ENCODE data around the gene TSPO.
"Not testable (repeated sequence)": the region's sequence is repeated elsewhere in the genome, so short reads cannot be mapped to it uniquely, and the experiment has no call there.

The TSPO gene

GRCh38 chr22:43151251-43152002, at the start of gene TSPO:
TSS of gene TSPO (plus strand) at chr22:43151559. CDS start at chr22:43159239, 7,680 bp downstream.
- H3K27ac Mint-ChIP-seq = peak within 1 kb of the TSS; percentile 97 to 99
- ATAC-seq = peak; percentile 67
- peaks cover 63% of the 10 kb centered on the region for H3K4me1 Mint-ChIP-seq
- H3K9me3 Mint-ChIP-seq = no peaks in the 10 kb centered on the region
- H3K4me3 Mint-ChIP-seq = peak within 1 kb of the TSS; percentile 80 to 91
- peak; percentile 47 to 50 for DNase-seq
- no peaks in the 10 kb centered on the region for H3K27me3 Mint-ChIP-seq

GRCh38 chr22:43104056-43104625, 47.2 kb upstream of the TSPO start:
- Mint-ChIP-seq H3K27ac (peak overlapping the region in 1 of 2 donors; percentile 20), H3K4me3 (peak overlapping the region in 1 of 2 donors; percentile 72), H3K4me1 (peaks cover 24% of the 10 kb centered on the region)
- DNase-seq, ATAC-seq, H3K27me3 Mint-ChIP-seq, H3K9me3 Mint-ChIP-seq: not testable (repeated sequence)

GRCh38 chr22:43104950-43105349, 46.4 kb upstream of the TSPO start:
- ATAC-seq, DNase-seq, H3K27me3 Mint-ChIP-seq, H3K27ac Mint-ChIP-seq, H3K9me3 Mint-ChIP-seq, H3K4me3 Mint-ChIP-seq: not testable (repeated sequence)
- H3K4me1 Mint-ChIP-seq = peaks cover 24% of the 10 kb centered on the region

- DNase-seq = no peak
- H3K4me3 Mint-ChIP-seq = no peak overlapping the region
- H3K27ac Mint-ChIP-seq = no peak overlapping the region
- peaks cover 21% of the 10 kb centered on the region for H3K4me1 Mint-ChIP-seq
- no peak for ATAC-seq
- H3K27me3 Mint-ChIP-seq = no peaks in the 10 kb centered on the region
- H3K9me3 Mint-ChIP-seq = no peaks in the 10 kb centered on the region
These were observed 45.1 kb upstream of the TSPO start for GRCh38 chr22:43106302-43106701.

- Mint-ChIP-seq H3K4me1 (peaks cover 9% of the 10 kb centered on the region), H3K27ac (no peak overlapping the region), H3K9me3 (no peaks in the 10 kb centered on the region), H3K4me3 (peak overlapping the region in 1 of 2 donors; percentile 12), H3K27me3 (no peaks in the 10 kb centered on the region)
- DNase-seq (no peak), ATAC-seq (no peak)
These were observed 41.8 kb upstream of the TSPO start for GRCh38 chr22:43109511-43109910.

- DNase-seq = no peak
- Mint-ChIP-seq H3K27me3 (no peaks in the 10 kb centered on the region), H3K4me3 (peak overlapping the region; percentile 81 to 84), H3K4me1 (peaks cover 7% of the 10 kb centered on the region), H3K27ac (no peak overlapping the region), H3K9me3 (no peaks in the 10 kb centered on the region)
- ATAC-seq = no peak
These were observed 41.4 kb upstream of the TSPO start for GRCh38 chr22:43109921-43110443.

GRCh38 chr22:43110444-43110926, 40.9 kb upstream of the TSPO start, which contains the start of gene BIK:
TSS of gene BIK (plus strand) at chr22:43110750. CDS start at chr22:43124023, 13,273 bp downstream.
- Mint-ChIP-seq H3K4me1 (peaks cover 10% of the 10 kb centered on the region), H3K27me3 (no peaks in the 10 kb centered on the region), H3K27ac (no peak within 1 kb of the TSS), H3K4me3 (peak within 1 kb of the TSS; percentile 81 to 84), H3K9me3 (no peaks in the 10 kb centered on the region)
- DNase-seq = peak; percentile 39 to 41
- ATAC-seq = peak; percentile 72

GRCh38 chr22:43110927-43111623, 40.3 kb upstream of the TSPO start:
- Mint-ChIP-seq H3K4me1 (peaks cover 10% of the 10 kb centered on the region), H3K27me3 (no peaks in the 10 kb centered on the region), H3K4me3 (peak overlapping the region; percentile 81 to 84), H3K27ac (no peak overlapping the region), H3K9me3 (no peaks in the 10 kb centered on the region)
- peak; percentile 36 to 40 for DNase-seq
- peak; percentile 84 for ATAC-seq

- Mint-ChIP-seq H3K27me3 (no peaks in the 10 kb centered on the region), H3K27ac (no peak overlapping the region), H3K4me3 (no peak overlapping the region), H3K9me3 (no peaks in the 10 kb centered on the region), H3K4me1 (peaks cover 11% of the 10 kb centered on the region)
- ATAC-seq = no peak
- no peak for DNase-seq
These were observed 37.7 kb upstream of the TSPO start for GRCh38 chr22:43113526-43114251.

- no peak for DNase-seq
- H3K9me3 Mint-ChIP-seq = no peaks in the 10 kb centered on the region
- H3K4me3 Mint-ChIP-seq = no peak overlapping the region
- no peak overlapping the region for H3K27ac Mint-ChIP-seq
- peaks cover 15% of the 10 kb centered on the region for H3K4me1 Mint-ChIP-seq
- no peak for ATAC-seq
- no peaks in the 10 kb centered on the region for H3K27me3 Mint-ChIP-seq
These were observed 36.4 kb upstream of the TSPO start for GRCh38 chr22:43114958-43115357.

GRCh38 chr22:43116932-43117331, 34.4 kb upstream of the TSPO start:
- no peak for DNase-seq
- H3K27me3 Mint-ChIP-seq = no peaks in the 10 kb centered on the region
- peaks cover 11% of the 10 kb centered on the region for H3K4me1 Mint-ChIP-seq
- no peaks in the 10 kb centered on the region for H3K9me3 Mint-ChIP-seq
- no peak overlapping the region for H3K27ac Mint-ChIP-seq
- ATAC-seq = no peak
- H3K4me3 Mint-ChIP-seq = no peak overlapping the region

- no peaks in the 10 kb centered on the region for H3K9me3 Mint-ChIP-seq
- H3K27ac Mint-ChIP-seq = no peak overlapping the region
- no peak overlapping the region for H3K4me3 Mint-ChIP-seq
- DNase-seq = no peak
- H3K27me3 Mint-ChIP-seq = no peaks in the 10 kb centered on the region
- peaks cover 11% of the 10 kb centered on the region for H3K4me1 Mint-ChIP-seq
- no peak for ATAC-seq
These were observed 33.1 kb upstream of the TSPO start for GRCh38 chr22:43118024-43118849.

- Mint-ChIP-seq H3K9me3 (no peaks in the 10 kb centered on the region), H3K4me1 (peaks cover 11% of the 10 kb centered on the region), H3K27ac (no peak overlapping the region), H3K27me3 (no peaks in the 10 kb centered on the region), H3K4me3 (no peak overlapping the region)
- DNase-seq (no peak), ATAC-seq (no peak)
These were observed 32.4 kb upstream of the TSPO start for GRCh38 chr22:43118953-43119458.

- peak; percentile 36 for ATAC-seq
- Mint-ChIP-seq H3K27me3 (no peaks in the 10 kb centered on the region), H3K27ac (no peak overlapping the region), H3K4me3 (no peak overlapping the region), H3K9me3 (no peaks in the 10 kb centered on the region), H3K4me1 (peaks cover 31% of the 10 kb centered on the region)
- no peak for DNase-seq
These were observed 24.7 kb upstream of the TSPO start for GRCh38 chr22:43126501-43127165.

All from stimulated activated naive CD8-positive, alpha-beta T cell treated with anti-CD3 and anti-CD28 coated beads, Interleukin-15, amount 100 ng/mL, for 72 hours (primary cell).